Astrocyte (in vitro differentiated cells and primary cell): ENCODE results near the gene ATP11A. TPM values are rescaled to one million over a fixed set of nuclear protein-coding genes. Genes with fewer than 3 reads are reported as not detected.

Experiments used
- DNase-seq: peaks from one replicate; pipeline ENCODE4 v3.0.0-alpha.2; 2010; ENCODE audit warnings: low read depth
- FAIRE-seq: peaks from 2 replicates; lab custom pipeline; 2011; peaks lifted over from hg19 to GRCh38; lab: Jason Lieb, UNC
- H2AFZ ChIP-seq: 2 replicates; pipeline ENCODE4 v1.6.0; 2012; ENCODE audit warnings: low read depth, low read length, inconsistent platforms
- H3K27ac ChIP-seq: 2 replicates; pipeline ENCODE4 v1.5.1; 2011; ENCODE audit warnings: low read depth, low read length, inconsistent platforms
- H3K27me3 ChIP-seq: 2 replicates; pipeline ENCODE4 v1.6.0; 2011; ENCODE audit warnings: low read length, inconsistent platforms; ENCODE audit not compliant: insufficient read depth
- H3K36me3 ChIP-seq: 2 replicates; pipeline ENCODE4 v1.5.1; 2011; ENCODE audit warnings: low read length, inconsistent platforms; ENCODE audit not compliant: insufficient read depth
- H3K4me1 ChIP-seq: 2 replicates; pipeline ENCODE4 v1.5.1; 2011; ENCODE audit warnings: low read length, inconsistent platforms; ENCODE audit not compliant: insufficient read depth
- H3K4me2 ChIP-seq: 2 replicates; pipeline ENCODE4 v1.6.0; 2012; ENCODE audit warnings: low read length, inconsistent platforms
- H3K4me3 ChIP-seq: 2 replicates; pipeline ENCODE4 v1.5.1; 2011; ENCODE audit warnings: low read depth, mild to moderate bottlenecking, low read length, inconsistent platforms; ENCODE audit not compliant: insufficient read depth
- H3K79me2 ChIP-seq: 2 replicates; pipeline ENCODE4 v1.6.0; 2012; ENCODE audit warnings: mild to moderate bottlenecking, low read length, inconsistent platforms; ENCODE audit not compliant: insufficient read depth
- H3K9ac ChIP-seq: 2 replicates; pipeline ENCODE4 v1.6.0; 2012; ENCODE audit warnings: mild to moderate bottlenecking, low read length, inconsistent platforms
- H3K9me3 ChIP-seq: 2 replicates; pipeline ENCODE4 v1.5.1; 2012; ENCODE audit warnings: low read depth, mild to moderate bottlenecking, low read length, inconsistent platforms; ENCODE audit not compliant: insufficient read depth
- H4K20me1 ChIP-seq: 2 replicates; pipeline ENCODE4 v1.6.0; 2012; ENCODE audit warnings: low read length, inconsistent platforms; ENCODE audit not compliant: insufficient read depth
- H3K27ac Mint-ChIP-seq: one replicate; pipeline ENCODE4 v1.8.0; 2021; ENCODE audit warnings: mild to moderate bottlenecking, mixed read lengths; ENCODE audit not compliant: unreplicated experiment
- H3K27me3 Mint-ChIP-seq: one replicate; pipeline ENCODE4 v1.8.0; 2021; ENCODE audit warnings: low read depth, mixed read lengths; ENCODE audit not compliant: unreplicated experiment
- H3K36me3 Mint-ChIP-seq: one replicate; pipeline ENCODE4 v1.8.0; 2021; ENCODE audit warnings: low read depth, mixed read lengths; ENCODE audit not compliant: unreplicated experiment
- H3K4me1 Mint-ChIP-seq: one replicate; pipeline ENCODE4 v1.8.0; 2021; ENCODE audit warnings: low read depth, mixed read lengths; ENCODE audit not compliant: unreplicated experiment
- H3K4me3 Mint-ChIP-seq: one replicate; pipeline ENCODE4 v1.8.0; 2021; ENCODE audit warnings: mild to moderate bottlenecking, moderate library complexity, mixed read lengths; ENCODE audit not compliant: unreplicated experiment
- H3K9me3 Mint-ChIP-seq: one replicate; pipeline ENCODE4 v1.8.0; 2021; ENCODE audit warnings: mild to moderate bottlenecking, mixed read lengths; ENCODE audit not compliant: unreplicated experiment
- EZH2 ChIP-seq: IDR thresholded peaks from 2 replicates; pipeline ENCODE4 v1.6.1; 2012; ENCODE audit warnings: mild to moderate bottlenecking, low read length, inconsistent platforms; ENCODE audit not compliant: insufficient read depth
- total RNA-seq: library from RNA; stranded (reverse); gene quantifications from 2 replicates; pipeline ENCODE4 v1.2.1, GENCODE V29; 2021
- TF ChIP-seq, protein P1 (sequence below): IDR thresholded peaks from 2 replicates; pipeline ENCODE4 v1.5.1; 2011; ENCODE audit warnings: low read depth, mild to moderate bottlenecking, inconsistent platforms, low read length, moderate library complexity; ENCODE audit not compliant: insufficient read depth

ATP11A gene
- total RNA-seq, 1 donor from 2014 or later = 38.9 TPM

DNA sequence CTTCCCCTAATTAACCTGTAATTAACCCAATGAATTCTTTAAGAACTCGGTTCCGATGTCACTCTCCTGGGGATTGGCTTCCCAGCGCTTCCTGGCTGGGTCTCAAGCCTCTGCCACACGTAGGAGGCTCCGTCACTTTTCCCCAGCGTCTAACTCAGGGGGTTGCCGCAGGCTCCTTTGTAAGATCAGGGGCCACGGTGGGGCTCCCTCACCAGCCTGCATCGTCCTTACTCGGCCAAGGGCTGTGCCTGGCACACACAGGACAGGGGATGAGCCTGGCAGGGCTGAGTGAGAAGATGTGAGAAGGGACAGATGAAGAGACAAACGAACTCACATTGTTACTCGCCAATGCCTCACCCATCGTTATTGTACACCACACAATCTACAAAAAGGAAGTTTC, 20.9 kb upstream of the ATP11A start:
- no peaks in the 10 kb centered on the region for H3K4me1 ChIP-seq
- no peaks in the 10 kb centered on the region for H4K20me1 ChIP-seq
- H3K27me3 ChIP-seq = peaks cover 2% of the 10 kb centered on the region
- Mint-ChIP-seq H3K36me3 (no peaks in the 10 kb centered on the region), H3K27ac (no peak overlapping the region), H3K9me3 (no peaks in the 10 kb centered on the region), H3K4me1 (no peaks in the 10 kb centered on the region), H3K27me3 (peaks cover 28% of the 10 kb centered on the region), H3K4me3 (no peak overlapping the region)
- H3K9ac ChIP-seq = no peak overlapping the region
- no peaks in the 10 kb centered on the region for H3K36me3 ChIP-seq
- H2AFZ ChIP-seq = no peak overlapping the region
- H3K9me3 ChIP-seq = peaks cover 9% of the 10 kb centered on the region
- H3K4me3 ChIP-seq = no peak overlapping the region
- TF ChIP-seq EZH2 = no peak
- TF ChIP-seq, protein P1, sequence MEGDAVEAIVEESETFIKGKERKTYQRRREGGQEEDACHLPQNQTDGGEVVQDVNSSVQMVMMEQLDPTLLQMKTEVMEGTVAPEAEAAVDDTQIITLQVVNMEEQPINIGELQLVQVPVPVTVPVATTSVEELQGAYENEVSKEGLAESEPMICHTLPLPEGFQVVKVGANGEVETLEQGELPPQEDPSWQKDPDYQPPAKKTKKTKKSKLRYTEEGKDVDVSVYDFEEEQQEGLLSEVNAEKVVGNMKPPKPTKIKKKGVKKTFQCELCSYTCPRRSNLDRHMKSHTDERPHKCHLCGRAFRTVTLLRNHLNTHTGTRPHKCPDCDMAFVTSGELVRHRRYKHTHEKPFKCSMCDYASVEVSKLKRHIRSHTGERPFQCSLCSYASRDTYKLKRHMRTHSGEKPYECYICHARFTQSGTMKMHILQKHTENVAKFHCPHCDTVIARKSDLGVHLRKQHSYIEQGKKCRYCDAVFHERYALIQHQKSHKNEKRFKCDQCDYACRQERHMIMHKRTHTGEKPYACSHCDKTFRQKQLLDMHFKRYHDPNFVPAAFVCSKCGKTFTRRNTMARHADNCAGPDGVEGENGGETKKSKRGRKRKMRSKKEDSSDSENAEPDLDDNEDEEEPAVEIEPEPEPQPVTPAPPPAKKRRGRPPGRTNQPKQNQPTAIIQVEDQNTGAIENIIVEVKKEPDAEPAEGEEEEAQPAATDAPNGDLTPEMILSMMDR = no peak
- no peak overlapping the region for H3K27ac ChIP-seq
- DNase-seq = no peak
- no peaks in the 10 kb centered on the region for H3K79me2 ChIP-seq
- H3K4me2 ChIP-seq = no peak overlapping the region
- no peak for FAIRE-seq

DNA sequence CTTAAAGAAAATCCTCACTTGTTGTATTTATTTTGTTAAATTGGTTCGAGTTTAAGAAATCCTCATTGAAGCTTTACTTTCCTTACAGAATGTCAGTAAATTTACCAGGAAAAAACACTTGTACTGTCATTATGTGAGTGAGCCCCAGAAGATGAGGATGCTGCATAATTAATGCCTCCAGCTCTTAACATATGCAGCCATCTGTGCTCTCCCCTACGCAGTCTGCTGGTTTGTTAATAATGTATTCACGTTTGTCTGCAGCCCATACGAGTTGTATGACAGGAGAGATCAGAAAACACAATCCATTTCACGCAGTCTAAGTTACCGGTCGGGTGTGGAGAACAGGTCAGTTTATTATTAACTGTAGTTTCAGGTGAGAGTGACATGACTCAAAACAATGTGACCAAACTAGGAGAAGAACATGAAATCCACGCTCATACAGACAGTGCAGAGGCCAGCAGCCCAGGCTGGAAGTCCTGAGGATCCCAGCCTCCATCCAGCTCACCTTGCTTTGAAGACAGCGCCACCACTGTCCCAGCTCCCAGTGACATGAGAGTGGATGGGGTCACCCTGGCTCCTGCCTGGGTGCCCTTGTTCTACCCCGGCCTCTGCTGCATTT, 19.8 kb upstream of the ATP11A start:
- no peak overlapping the region for H3K27ac ChIP-seq
- Mint-ChIP-seq H3K27ac (no peak overlapping the region), H3K27me3 (peaks cover 32% of the 10 kb centered on the region)

GRCh38 chr13:112670864-112671263, 19.0 kb upstream of the ATP11A start:
- no peak overlapping the region for H3K4me3 Mint-ChIP-seq
- peaks cover 2% of the 10 kb centered on the region for H3K27me3 ChIP-seq
- TF ChIP-seq, protein P1 = no peak
- TF ChIP-seq EZH2 = no peak
- no peak overlapping the region for H3K4me3 ChIP-seq
- DNase-seq = no peak
- H3K27me3 Mint-ChIP-seq = peaks cover 36% of the 10 kb centered on the region
- peaks cover 5% of the 10 kb centered on the region for H3K9me3 ChIP-seq
- no peak overlapping the region for H2AFZ ChIP-seq
- no peaks in the 10 kb centered on the region for H3K4me1 Mint-ChIP-seq
- H3K27ac Mint-ChIP-seq = no peak overlapping the region
- H3K9me3 Mint-ChIP-seq = no peaks in the 10 kb centered on the region
- H4K20me1 ChIP-seq = no peaks in the 10 kb centered on the region
- H3K4me2 ChIP-seq = no peak overlapping the region
- FAIRE-seq = no peak
- no peaks in the 10 kb centered on the region for H3K4me1 ChIP-seq
- no peak overlapping the region for H3K27ac ChIP-seq
- H3K79me2 ChIP-seq = no peaks in the 10 kb centered on the region
- H3K36me3 ChIP-seq = no peaks in the 10 kb centered on the region
- H3K9ac ChIP-seq = no peak overlapping the region
- no peaks in the 10 kb centered on the region for H3K36me3 Mint-ChIP-seq

More for the DNA sequence above, 19.8 kb upstream of the ATP11A start:
- H3K9ac ChIP-seq = no peak overlapping the region
- DNase-seq = no peak
- no peak overlapping the region for H2AFZ ChIP-seq
- no peak for FAIRE-seq
- no peaks in the 10 kb centered on the region for H3K4me1 ChIP-seq
- H3K79me2 ChIP-seq = no peaks in the 10 kb centered on the region
- H3K36me3 ChIP-seq = no peaks in the 10 kb centered on the region
- H3K4me2 ChIP-seq = no peak overlapping the region
- no peak overlapping the region for H3K4me3 Mint-ChIP-seq
- no peak overlapping the region for H3K4me3 ChIP-seq
- H3K9me3 ChIP-seq = peaks cover 9% of the 10 kb centered on the region
- H3K36me3 Mint-ChIP-seq = no peaks in the 10 kb centered on the region
- no peaks in the 10 kb centered on the region for H3K4me1 Mint-ChIP-seq
- TF ChIP-seq, protein P1 = no peak
- TF ChIP-seq EZH2 = no peak
- peaks cover 2% of the 10 kb centered on the region for H3K27me3 ChIP-seq
- no peaks in the 10 kb centered on the region for H4K20me1 ChIP-seq
- H3K9me3 Mint-ChIP-seq = no peaks in the 10 kb centered on the region
